EH (cell line): Measurements from ENCODE around the gene PITX2.

Experiments
- DNase-seq: peaks from one replicate; pipeline ENCODE4 v3.0.0-alpha.2; 2015; ENCODE audit warnings: low read depth

The PITX2 gene

DNA sequence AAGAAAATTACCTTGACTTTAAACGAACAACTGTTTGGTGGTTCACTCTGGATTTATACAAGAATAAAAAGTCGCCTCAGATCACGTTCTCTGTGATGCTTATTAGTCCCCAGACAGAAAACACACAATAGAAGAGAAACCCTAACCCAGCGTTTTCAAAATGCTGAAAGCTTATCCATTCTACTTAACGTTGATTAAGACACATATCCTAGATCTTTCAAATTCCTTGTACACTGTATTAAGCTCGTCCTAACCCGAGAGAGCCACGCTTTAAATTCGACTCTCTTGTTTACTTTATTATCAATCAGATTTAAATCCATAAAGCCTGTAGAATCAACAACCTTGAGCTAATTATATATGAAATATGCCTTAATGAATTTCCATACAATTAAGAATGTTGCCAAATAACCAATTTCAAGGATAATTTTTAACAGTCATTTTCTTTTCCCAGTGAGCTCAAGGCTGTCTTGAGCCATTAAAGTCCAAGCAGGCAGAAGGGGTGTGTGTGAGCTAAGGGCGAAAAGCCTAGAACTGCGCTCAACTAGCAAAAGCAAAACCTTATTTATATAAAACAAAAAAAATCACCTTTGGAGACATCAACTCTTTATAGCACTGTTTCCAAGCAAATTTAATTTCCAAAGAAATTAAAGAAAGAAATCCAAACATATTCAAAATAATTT lies 981 bp upstream of the PITX2 start:
- no peak for DNase-seq

DNA sequence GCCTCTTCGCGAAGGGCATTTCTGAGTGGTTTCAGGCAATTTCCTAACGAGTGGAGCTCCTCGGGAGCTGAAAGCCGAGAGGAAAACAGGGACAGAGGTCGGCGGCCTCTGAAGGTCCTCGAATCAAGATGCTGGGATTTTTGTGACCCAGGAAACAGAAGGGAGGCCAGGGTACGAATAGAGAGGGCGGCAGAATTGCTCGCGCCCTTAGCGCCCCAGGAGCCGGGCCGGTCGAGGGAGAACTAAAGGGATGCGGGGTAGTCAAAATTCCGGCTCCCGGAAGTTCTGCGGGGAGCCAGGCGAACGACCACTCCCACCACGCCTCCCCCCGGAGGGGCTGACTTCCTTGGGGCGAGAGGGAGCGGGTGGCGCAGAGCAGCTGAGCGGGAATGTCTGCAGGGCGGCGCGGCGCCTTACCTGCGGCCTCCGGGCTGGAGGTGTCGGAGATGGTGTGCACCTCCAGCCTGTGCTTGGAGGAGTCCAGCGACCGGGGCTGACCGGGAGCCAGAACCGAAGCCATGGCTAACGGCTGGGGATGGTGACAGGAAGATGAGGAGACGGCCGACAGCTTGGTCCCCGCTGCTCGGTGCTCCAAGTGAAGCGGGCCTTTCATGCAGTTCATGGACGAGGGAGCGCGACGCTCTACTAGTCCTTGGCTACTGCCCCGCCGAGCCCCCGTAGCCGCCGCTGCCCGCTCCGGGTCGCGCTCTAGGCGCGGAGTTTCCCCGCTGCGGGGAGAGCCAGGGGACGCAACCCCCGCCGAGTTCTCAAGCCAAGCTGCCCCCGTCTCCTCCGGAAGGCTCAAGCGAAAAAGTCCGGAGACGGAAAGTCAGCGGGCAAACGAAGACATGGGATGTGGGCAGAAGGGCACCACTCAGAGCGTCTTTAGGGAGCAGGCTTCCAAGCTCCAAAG lies 782 bp downstream of the PITX2 start:
- DNase-seq, result peak; percentile 18

DNA sequence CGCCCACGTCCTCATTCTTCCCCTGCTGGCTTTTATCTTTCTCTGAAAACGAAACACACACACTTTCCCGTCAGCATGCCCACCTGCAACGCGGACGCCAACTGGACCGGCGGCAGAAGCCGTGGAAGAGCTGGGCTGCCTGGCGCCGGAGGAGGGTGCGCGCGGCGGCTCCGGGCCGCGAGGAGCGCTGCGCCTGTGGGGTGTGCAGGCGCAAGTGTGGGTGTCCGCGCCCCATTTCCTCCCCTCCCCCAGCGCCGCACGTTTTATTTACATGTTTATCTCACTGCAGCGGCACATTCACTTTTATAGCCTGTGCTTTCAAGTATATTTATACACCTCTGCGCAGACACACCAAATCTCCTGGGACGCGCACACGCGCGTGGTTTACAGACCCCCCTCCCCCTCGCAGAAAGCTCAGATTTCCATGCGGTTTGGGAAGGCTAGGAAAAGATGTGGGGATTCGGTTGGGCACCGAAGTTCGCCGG lies 1.5 kb downstream of the PITX2 start:
- DNase-seq, result no peak

DNA sequence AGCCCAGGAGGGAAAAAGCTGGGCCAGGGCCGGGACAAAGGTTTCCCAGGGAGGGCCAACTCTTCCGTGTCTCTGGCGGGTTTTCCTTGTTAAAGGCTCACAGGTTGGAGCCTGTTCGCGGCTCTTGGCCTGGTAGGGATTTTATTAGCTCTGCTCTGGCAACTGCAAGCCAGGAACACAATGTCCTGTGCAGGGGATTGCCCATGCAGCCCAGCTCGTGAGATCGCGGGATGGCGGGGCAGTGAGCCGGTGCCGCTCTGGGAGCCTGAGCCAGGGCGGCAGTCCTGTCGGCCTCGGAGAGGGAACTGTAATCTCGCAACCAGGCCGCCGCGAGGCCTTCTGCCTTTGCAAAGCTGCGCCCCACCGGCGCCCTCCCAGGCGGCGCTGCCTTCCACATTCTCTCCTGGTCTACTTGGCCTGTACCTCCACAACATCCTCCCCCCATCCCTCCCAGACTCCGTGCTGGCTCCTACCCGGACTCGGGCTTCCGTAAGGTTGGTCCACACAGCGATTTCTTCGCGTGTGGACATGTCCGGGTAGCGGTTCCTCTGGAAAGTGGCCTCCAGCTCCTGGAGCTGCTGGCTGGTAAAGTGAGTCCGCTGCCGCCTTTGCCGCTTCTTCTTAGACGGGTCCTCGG lies 2.1 kb downstream of the PITX2 start:
- no peak for DNase-seq

DNA sequence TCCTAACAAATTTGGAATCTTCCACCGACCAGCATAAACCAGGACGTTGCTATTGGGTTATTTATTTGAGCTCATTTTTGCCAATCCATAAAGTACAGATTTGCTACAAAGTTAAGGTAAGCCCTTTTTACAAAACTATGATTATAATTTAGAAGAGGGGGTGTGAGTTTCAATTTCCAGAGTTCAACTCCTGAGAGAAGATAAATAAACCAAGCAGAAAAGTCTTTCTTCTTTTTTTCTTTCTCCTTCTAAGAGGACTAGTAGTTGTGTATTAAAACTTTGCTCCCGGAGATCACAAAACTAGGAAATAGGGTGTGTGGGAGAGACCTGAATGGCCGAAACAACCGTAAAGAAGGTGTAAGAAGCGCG lies 2.6 kb downstream of the PITX2 start:
- no peak for DNase-seq

DNA sequence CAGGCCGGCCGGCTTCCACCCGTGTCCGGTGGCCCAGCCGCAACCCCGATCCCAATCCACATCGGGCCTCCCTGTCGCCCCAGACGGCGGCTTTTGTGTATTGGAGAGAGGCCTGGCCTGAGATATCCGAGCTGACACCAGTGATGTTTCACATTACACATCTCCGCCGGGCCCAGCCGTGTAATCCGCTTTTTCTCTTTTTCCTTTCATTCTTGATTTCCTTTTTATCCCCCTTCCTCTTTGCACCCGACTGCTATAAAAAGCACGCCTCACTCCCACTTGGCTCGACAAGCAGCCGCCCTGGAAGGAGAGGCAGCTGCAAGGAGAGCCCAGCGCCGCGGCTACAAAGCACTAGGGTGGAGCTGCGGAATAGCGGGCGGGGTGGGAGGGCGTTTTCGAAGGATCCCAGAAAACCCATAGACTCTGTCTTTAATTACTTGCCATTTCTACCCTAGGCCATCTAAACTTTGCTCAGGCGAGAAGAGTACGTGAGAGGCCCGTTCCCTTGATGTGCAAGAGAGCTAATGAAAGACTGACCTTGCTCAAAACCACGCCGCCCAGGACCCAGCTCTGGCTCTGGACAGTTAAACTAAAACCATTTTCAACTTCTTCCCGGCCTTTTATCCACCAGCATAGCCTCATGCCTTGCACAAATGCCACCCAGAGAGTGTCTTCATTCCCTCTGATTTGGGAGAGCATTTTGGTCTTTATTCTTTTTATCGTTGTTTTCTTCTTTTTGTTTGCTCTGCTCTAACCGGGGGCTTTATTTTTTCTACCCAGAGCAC lies 3.2 kb downstream of the PITX2 start:
- no peak for DNase-seq

DNA sequence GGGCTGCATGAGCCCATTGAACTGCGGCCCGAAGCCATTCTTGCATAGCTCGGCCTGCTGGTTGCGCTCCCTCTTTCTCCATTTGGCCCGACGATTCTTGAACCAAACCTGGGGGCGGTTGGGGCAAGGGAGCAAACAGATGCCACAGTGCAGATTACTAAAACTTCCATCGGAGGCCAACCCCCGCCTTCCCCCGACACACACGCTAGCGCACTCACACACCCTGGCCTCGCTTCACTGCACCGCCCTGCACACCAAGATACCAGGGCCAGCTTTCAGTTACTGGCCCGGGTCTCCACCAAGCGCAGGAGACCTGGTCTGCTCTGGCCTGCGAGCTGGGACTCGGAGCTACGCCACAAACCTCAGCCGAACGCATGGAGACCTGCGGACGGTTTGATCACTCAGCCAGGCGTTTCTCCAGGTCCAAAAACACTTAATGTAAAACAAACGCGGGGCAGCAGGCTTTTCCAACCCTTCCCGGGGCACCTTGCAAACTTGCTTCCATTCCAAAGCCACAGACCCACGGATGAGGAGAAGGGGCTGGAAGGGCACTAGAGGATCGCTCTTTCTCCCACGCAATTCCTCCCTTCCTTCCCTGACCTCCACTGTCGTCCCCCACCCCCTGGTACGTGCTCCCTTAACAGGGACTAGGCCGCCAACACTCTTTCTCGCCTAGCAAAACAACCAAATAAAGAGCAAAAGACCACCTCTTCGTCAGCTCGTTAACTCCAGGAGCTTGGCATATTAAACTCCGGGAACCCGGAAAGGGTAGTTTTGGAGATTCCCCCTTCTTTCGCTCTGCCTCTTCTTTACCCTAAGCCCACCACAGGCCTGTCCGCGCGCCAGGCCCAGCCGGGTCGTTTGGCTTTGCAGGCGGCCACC lies 4.1 kb downstream of the PITX2 start:
- no peak for DNase-seq

DNA sequence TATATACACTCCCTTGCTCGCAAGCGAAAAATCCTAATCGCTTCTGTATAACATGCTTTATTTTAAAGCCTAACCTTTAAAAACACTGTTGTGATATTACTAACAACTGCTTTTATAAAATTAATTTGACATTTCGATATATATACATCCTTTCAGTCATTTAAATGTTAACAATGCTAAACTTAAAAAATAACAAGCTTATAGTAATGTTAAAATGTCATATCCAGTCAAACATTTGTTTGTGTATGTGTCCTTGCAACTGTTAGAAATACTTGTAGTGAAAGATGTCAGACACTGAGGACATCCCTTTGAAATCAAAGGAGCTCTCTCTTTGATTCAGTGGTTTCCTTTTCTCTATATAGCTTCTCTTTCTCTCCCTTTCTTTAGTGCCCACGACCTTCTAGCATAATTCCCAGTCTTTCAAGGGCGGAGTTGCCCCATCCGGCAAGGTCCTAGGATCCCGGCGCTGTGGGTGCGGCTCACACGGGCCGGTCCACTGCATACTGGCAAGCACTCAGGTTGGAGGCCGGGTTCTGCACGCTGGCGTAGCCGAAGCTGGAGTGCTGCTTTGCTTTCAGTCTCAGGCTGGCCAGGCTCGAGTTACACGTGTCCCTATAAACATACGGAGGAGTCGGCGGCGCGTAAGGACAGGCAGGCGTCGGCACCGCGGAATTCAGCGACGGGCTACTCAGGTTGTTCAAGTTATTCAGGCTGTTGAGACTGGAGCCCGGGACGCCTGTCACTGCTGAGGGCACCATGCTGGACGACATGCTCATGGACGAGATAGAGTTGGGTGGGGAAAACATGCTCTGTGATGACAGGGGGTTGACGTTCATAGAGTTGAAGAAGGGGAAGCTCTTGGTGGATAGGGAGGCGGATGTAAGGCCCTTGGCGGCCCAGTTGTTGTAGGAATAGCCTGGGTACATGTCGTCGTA lies 5.0 kb downstream of the PITX2 start:
- DNase-seq, result no peak

DNA sequence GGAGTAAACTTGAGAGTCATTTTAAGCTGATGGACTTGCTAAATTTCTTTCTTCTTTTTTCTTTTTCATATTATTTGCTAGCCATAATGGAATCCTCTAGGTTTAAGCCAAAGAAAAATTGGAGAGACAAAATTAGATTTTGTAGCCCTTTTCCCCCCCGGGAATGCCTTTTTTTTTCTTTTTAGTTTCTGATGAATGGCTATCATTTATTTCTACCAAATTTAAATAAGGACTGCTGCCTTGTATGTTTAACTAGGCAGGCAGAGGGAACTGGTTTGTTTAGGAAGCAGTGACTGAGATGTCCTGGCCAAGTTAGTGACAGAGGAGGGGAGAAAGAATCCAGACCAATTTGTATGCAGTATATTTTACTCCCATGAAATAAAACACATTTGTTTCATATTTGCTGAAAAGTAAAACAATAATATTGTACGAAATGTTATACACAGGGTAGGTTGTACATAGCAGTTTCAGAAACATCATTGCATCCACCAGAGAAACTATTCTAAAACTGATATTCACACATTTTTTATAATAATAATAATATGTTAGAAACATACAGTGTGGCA lies 5.7 kb downstream of the PITX2 start:
- no peak for DNase-seq

DNA sequence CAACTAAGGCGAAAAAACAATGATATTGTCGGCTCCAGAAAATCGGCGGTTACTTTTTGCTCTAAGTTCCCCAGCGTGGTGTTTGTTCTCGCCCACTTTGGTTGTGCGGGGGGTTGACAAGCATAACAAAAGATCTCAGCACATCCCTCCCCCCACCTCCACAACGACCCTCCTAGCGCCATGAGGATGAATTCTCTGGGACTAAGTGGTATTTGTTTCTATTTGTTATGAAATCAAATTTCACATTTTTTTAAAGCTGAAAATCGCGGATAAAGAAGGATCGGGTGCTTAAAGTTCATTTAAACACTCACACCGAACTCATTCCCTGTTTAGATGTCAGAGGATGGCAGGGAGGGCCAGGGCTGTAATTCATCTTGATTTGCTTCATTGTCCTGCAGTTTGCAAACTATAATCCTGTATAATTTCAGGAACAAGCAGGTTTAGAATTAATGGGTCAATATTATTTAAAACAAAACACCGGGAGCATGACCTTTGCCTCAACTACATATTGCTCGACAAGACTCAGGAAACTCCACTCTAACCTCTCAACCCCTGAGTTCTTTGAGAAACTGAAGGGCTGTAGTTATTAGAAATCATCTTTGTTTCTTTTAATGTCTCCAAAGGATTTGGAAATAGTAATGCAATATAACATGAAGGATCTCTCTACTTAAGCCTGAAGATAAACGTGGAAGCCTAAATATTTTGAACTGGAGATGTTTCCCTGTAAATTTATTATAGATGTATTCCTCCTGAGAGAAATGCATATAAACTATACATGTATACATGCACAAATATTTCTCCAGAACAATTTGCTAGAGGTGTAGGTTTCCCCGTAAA lies 6.4 kb downstream of the PITX2 start:
- no peak for DNase-seq

DNA sequence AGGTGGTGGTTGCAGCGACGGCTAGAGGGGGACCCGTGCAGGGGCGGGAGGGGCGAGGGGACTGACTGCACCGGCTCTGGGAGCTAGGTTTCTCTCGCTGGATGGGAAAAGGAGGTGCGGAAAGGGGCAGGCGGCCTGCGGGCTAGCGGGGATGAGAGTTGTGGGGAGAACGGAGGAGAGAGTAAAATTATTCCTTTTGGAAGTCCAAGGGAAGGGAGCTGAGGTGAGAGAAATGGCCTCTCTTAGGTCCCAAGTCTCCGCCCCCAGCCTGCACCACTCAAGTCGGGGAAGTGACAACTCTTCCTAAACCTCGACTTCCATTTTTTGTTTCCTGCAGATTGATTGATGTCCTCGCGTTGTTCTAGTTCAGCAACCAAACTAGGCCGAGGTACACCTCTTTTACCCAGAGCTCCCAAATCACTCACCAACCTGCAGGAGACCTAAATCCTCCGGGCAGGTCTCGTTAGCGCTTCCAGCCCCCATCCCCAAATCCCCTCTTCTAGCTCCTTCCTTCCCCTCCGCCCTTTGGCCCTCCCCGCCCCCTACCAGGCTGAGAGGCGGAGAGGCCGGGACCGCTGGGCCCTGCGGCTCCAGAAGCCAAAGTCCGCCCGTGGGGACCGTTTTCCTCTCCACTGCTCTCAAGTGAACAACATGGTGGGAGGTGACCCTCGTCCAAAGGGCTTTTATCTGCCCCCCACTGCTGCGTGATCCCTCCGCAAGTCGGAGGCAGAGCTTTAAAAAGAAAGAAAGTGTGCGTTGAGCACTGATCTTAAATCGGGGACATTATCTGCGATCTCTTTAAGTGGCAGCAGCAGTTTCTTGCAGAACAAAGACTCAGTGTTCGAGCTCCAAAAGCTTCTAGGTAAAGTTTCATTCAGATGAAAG lies 7.3 kb downstream of the PITX2 start:
- DNase-seq, result no peak

DNA sequence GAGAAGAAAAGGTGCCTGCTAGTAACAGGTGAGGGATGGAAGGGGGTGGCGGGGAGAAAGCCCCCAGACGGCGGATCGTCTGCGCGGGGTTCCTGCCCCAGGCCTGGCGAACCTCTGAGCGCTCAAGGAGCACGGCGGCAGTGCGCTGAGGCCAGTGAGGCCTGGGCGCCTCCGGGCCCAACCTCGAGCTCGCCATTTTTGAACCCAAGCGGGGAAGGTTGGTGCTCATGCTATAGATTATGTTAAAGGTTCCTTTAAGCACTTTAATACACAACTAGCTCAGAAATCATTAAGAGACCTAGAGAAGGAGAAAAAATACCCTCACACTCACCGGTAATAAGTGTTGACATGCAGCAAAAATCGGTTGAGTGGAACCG lies 7.9 kb downstream of the PITX2 start:
- DNase-seq, result no peak

DNA sequence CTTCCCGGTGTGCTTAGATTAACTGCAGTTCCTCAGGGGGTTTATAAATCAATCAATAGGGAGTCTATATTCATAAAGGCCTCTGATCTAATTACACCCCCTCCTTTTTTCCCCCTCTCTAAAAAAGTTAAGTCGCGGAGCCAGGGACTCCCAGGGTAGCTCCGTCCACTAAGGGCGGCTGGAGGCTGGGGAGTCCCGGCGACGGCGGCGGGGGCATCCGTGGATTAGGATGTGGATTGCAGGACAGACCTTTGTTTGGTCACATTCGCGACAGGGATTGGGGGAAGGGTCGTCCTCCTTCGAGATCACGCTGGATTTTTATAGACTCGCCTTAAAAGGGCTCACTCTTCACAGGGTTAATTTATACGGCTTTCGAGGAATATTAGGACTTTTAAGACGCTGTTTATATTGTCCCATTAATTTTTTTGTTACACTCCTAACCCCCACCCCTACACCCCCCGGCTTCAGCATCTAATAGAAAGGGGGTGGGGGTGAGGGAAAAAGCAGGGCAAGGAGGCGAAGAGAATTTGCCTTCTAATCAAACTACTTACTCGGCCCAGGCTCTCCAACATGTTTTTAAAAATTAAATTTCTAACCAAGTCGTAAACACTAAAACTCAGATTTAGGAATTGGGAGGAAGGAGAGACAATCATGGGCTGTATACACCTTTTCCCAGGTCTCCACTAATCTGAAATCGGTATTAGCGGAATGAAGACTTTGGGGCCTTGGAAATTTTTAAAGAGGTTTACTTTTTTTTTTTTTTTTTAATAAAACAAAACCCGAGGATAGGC lies 8.5 kb downstream of the PITX2 start:
- no peak for DNase-seq

DNA sequence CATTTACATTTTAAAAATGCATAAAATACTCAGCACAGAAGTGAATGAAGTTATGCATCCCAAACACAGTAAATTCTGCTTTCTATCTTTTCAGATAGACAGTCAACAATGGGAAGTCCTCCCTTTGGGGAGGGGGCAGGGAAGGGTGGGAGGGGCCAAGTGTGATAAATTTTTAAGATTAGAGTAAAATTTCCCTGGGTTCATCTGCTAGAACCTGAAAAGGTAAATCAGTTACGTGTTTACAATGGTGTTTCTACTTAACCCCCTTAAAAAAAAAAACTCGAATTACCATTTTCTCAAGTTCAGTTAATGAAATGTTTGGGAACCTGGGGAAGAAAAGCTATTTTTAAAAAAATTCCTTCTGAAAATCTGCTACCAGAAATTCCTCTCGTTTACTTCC lies 9.1 kb downstream of the PITX2 start:
- DNase-seq, result no peak

DNA sequence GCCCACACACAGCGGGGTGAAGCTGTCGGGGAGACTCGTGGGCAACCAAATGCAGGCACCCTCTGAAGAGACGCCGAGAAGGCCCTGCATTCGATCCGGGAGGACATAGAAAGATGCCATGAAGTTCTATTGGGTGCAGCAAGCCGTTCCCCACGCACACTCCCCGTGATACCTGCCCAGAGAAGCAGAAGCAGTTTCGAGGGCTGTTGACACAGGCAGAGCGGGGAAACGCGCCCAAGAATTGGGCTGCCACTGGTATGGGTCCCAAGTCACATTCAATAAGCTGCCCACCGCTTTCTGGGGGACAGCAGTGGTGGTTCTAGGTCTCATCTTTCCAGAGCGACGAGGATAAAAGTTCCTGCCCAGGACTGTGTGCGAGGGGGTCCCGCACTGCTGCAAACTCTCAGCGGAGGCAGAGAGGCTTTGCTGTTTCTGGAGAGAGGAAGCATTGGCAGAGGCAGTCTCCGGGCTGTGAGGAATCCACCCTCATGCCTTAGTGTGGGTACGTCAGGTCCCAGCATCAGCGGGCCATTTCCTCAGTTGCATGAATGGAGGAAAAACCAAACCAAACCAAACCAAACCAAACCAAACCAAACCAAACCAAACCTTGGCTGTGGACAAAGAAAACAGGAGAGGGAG lies 10.1 kb downstream of the PITX2 start:
- no peak for DNase-seq

DNA sequence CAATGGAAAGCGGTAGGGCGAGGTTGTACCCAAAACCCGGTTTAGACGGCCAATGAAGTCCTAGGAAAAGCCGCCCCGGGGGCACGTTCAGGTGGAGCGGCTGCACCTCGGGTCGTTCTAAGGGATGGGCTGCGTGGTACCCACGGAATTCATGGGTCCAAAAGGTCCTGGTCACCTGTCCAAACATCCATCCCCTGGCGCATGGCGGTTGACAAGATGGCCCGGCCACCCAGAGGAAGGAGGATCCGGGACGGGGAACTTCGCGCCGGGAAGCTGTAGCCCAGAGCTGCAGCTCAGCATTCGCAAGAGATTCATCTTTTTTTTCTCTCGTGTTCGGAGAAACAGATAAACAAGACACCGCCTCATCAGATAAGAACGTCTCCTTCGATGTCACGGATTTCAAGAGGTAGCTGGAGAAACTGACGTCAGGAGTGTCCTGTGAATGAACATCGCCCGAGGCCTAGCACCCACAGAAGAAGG lies 10.9 kb downstream of the PITX2 start:
- no peak for DNase-seq
